GM13977 (cell line): ENCODE measurements around the gene ZMYM2.

Source experiments
- DNase-seq: peaks from one replicate; pipeline ENCODE4 v3.0.0; 2012; ENCODE audit warnings: low spot score
- in situ Hi-C: fragments of 300-500 bp; cut with MboI; formaldehyde crosslinking; loops from one replicate; pipeline ENCODE4 v1.12.0; 2022; ENCODE audit warnings: low sequenced_read_pairs, low pct_unique_long_range_greater_than_20kb, mixed read lengths, inconsistent platforms; ENCODE audit not compliant: unreplicated experiment
- TF ChIP-seq, protein P1 (sequence below): IDR thresholded peaks from 2 replicates; pipeline ENCODE4 v1.5.1; 2012; ENCODE audit warnings: mild to moderate bottlenecking, control low read depth; ENCODE audit not compliant: insufficient read depth; ENCODE audit errors: extremely low read depth, missing control alignments

ZMYM2 gene

DNA sequence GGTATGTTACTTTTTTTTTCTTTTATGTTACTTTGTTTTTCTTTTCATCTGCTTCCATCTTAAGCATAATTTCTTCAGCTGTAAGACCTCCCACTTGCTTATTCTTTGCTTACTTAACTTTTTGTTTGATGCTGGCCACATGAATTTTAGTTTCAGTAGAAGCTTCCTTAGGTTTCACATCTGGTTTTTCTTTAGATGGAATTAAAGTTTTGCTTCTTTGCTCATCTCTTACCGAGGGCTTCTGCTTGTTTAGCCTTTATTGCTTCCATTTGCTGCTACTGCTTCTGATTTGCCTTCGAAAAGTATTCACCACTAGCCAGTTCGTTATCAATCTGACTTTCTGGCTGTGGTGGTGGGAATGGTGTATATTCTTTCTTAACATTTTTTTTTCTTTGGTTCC is 111.4 kb downstream of the ZMYM2 start:
- DNase-seq = no peak
- TF ChIP-seq, protein P1, sequence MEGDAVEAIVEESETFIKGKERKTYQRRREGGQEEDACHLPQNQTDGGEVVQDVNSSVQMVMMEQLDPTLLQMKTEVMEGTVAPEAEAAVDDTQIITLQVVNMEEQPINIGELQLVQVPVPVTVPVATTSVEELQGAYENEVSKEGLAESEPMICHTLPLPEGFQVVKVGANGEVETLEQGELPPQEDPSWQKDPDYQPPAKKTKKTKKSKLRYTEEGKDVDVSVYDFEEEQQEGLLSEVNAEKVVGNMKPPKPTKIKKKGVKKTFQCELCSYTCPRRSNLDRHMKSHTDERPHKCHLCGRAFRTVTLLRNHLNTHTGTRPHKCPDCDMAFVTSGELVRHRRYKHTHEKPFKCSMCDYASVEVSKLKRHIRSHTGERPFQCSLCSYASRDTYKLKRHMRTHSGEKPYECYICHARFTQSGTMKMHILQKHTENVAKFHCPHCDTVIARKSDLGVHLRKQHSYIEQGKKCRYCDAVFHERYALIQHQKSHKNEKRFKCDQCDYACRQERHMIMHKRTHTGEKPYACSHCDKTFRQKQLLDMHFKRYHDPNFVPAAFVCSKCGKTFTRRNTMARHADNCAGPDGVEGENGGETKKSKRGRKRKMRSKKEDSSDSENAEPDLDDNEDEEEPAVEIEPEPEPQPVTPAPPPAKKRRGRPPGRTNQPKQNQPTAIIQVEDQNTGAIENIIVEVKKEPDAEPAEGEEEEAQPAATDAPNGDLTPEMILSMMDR = no peak
- in situ Hi-C loops = no loop called here

DNA sequence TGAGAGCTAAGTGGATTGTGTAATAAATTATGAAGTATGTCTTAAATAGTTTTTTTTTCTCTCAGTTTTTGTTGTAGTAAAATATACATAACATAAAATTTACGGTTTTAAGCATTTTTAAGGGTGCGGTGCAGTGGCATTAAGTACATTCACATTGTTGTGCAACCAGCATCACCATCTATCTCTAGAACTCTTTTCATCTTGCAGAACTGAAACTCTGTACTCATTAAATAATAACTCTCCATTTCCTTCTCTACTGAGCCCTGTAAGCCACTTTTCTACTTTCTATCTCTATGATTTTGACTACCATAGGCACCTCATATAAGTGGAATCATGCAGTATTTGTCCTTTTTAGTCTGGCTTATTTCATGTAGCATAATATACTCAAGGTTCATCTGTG is 115.2 kb downstream of the ZMYM2 start:
- no peak for DNase-seq
- TF ChIP-seq, protein P1 = no peak
- in situ Hi-C loops = no loop called here

DNA sequence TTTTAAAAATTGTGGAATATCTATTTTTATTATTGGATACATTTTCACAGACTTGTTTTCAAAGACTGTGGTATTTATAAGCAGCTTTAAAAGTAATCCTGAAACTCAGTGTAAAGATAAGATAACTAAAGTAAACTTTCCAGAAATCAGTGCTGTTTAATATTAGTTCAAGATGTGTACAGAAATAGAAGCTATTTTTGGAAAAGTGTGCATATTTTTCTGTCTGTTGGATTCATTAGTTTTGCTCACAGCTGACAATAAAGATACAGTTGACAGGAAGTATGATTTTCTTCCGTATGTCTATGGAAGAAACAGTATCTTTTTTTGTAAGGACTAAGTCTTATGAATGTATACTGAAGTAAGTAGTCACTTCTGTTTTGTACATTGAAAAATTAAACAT is 116.4 kb downstream of the ZMYM2 start:
- TF ChIP-seq, protein P1 = no peak
- DNase-seq = no peak
- in situ Hi-C loops = no loop called here

DNA sequence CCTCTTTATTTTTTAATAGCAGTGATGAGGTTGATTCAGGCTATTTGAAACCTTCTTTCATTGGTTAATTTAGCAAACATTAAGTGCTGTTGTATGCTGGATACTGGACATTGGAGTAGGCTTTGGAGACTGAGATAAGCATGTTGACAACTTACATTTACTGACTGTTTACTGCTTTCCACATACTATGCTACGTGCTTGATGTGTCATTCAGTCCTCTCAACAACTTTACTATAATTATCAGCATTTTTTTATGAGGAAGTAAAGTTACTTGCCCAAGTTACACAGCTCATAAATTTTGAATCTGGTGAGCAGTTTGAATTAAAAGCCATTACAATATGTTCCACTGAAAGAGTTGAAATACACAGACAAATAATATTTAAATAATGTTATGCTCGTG is 118.6 kb downstream of the ZMYM2 start:
- TF ChIP-seq, protein P1 = no peak
- DNase-seq = no peak
- in situ Hi-C loops = no loop called here

DNA sequence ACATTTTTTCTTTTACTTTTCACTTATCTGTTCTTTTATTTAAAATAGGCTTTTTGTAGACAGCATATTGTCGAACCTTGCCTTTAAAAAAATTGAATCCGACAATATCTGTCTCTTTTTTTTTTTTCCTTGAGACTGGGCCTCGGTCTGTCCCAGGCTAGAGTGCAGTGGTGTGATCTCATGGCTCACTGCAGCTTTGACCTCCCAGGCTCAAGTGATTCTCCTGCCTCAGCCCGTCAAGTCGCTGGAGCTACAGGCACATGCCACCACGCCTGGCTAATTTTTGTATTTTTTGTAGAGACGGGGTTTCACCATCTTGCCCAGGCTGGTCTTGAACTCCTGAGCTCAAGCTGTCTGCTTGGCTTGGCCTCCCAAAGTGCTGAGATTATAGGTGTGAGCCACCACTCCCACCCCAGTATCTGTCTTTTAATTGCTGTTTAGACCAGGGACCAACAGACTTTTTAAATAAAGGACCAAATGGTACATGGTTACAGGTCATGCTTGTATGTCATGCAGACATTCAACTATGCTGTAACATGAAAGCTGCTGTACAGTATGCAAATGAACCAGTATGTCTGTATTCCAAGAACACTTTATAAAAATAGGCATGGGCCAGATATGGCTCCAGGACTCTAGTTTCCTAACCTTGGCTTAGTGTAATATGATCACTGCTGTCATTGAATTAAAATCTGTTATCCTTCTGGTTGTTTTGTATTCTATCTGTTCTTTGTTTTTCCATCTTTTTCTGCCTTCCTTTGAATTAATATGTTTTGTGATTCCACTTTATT is 122.0 kb downstream of the ZMYM2 start:
- in situ Hi-C loops = no loop called here
- no peak for DNase-seq
- TF ChIP-seq, protein P1 = no peak

DNA sequence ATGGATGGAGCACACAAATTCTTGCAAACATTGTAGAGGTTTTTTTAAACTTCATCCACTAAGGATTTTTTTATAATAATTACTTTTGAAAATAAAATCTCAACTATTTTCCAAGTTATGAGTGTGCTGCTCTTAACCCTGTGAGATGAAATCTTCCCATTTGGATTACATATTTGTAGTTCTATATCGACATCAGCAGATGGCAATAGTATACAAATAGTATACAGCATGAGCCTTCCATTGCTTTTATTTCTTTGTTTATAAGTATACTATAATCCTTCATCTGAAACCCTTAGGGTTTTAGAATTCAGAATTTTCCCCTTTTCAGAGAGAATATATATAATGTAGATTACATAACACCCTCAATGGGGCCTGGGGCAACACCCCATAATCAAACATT is 131.8 kb downstream of the ZMYM2 start:
- no peak for DNase-seq
- TF ChIP-seq, protein P1 = no peak
- in situ Hi-C loops = no loop called here
